Esophagus squamous epithelium (tissue), 5 donors: ENCODE data around the gene GRK7. TPM values are rescaled to one million over a fixed set of nuclear protein-coding genes. Genes with fewer than 3 reads are reported as not detected.

Experiments used
- DNase-seq: peaks from one replicate; lab custom pipeline; 2025; lab: John Stamatoyannopoulos, UW
- H3K27ac ChIP-seq, 4 donors: fragments of 200-600 bp; sonication (generic); one replicate each; pipeline ENCODE4 v1.5.1; 2016 to 2019; ENCODE audit warnings: mild to moderate bottlenecking in 1 of 4
- H3K27me3 ChIP-seq, 4 donors: fragments of 200-600 bp; sonication (generic); 1 replicate in 3 of 4; 2 replicates in 1 of 4; pipeline versions ENCODE4 v1.5.1 to v1.6.0; 2017 to 2021; ENCODE audit warnings: antibody characterized with exemption in 1 of 4
- H3K36me3 ChIP-seq, 3 donors: fragments of 200-600 bp; sonication (generic); one replicate each; pipeline ENCODE4 v1.5.1; 2016 to 2019
- H3K4me1 ChIP-seq, 3 donors: fragments of 200-600 bp; sonication (generic); one replicate each; pipeline ENCODE4 v1.5.1; 2017 to 2019
- H3K4me3 ChIP-seq, 4 donors: fragments of 200-600 bp; sonication (generic); 1 replicate in 3 of 4; 2 replicates in 1 of 4; pipeline ENCODE4 v1.5.1; 2016 to 2019; ENCODE audit warnings: mild to moderate bottlenecking in 2 of 4, moderate library complexity in 1 of 4
- H3K9me3 ChIP-seq, 3 donors: fragments of 200-600 bp; sonication (generic); one replicate each; pipeline ENCODE4 v1.5.1; 2016 to 2019
- POLR2A ChIP-seq, 4 donors: fragments of 450-650 bp; IDR thresholded peaks; one replicate each; pipeline ENCODE4 v1.6.1; 2017; ENCODE audit warnings: antibody characterized with exemption in 4 of 4, mild to moderate bottlenecking in 4 of 4, moderate library complexity in 3 of 4
- WGBS, 2 donors: methylation state at CpG; one replicate each; pipeline ENCODE4 v1.1.5; 2018; 5-methylcytosine and 5-hydroxymethylcytosine counted together
- intact Hi-C: fragments of 100-400 bp; cut with DNase I; formaldehyde crosslinking; loops from one replicate; pipeline ENCODE4 v1.15.0; 2022
- total RNA-seq, 4 donors: library from RNA; depleted of rRNA; stranded (reverse); fragments of >200 nt; gene quantifications; one replicate each; pipeline ENCODE4 v1.1.0, GENCODE V29; 2016
- TF ChIP-seq, protein P1 (sequence below), 6 experiments: fragments of 450-650 bp in 4 of 6; fragments of 200-600 bp in 2 of 6; sonication (generic) in 2 of 6; IDR thresholded peaks; one replicate each; pipeline ENCODE4 v1.5.1; 2016 to 2019; ENCODE audit warnings: antibody characterized with exemption in 6 of 6, mild to moderate bottlenecking in 4 of 6, moderate library complexity in 4 of 6
- donor health status: DM: yes; HTN: yes; CAD: no.

Gene GRK7
- total RNA-seq, 4 donors from 2014 or later = 0.08 TPM; not detected in 3

DNA sequence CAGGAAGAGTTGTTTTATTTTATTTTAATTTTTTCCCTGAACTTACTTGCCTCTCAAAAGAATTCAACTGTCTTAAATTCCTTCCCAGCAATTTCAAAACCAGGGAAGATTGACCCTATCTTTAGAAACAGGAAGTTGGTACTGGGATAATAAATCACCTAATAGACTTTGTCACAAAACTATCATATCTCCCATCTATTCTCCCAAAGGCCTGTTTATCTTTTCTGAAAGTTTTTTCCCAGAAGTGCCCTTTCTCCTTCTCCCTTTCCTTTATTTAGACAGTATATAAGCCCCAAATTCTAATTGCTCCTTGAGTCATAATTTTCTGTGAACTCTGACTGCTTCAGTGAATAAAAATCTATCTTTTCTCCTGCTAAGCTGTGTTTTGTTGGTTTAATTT lies 28.0 kb upstream of the GRK7 start:
- peaks cover 0 to 17% (median 6%) of the 10 kb centered on the region in 3 donors for H3K4me1 ChIP-seq
- TF ChIP-seq, protein P1, sequence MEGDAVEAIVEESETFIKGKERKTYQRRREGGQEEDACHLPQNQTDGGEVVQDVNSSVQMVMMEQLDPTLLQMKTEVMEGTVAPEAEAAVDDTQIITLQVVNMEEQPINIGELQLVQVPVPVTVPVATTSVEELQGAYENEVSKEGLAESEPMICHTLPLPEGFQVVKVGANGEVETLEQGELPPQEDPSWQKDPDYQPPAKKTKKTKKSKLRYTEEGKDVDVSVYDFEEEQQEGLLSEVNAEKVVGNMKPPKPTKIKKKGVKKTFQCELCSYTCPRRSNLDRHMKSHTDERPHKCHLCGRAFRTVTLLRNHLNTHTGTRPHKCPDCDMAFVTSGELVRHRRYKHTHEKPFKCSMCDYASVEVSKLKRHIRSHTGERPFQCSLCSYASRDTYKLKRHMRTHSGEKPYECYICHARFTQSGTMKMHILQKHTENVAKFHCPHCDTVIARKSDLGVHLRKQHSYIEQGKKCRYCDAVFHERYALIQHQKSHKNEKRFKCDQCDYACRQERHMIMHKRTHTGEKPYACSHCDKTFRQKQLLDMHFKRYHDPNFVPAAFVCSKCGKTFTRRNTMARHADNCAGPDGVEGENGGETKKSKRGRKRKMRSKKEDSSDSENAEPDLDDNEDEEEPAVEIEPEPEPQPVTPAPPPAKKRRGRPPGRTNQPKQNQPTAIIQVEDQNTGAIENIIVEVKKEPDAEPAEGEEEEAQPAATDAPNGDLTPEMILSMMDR (IDR thresholded peaks at IDR 0.05) = no peak
- TF ChIP-seq POLR2A (IDR thresholded peaks at IDR 0.05) = no peak
- intact Hi-C loops = no loop called here

DNA sequence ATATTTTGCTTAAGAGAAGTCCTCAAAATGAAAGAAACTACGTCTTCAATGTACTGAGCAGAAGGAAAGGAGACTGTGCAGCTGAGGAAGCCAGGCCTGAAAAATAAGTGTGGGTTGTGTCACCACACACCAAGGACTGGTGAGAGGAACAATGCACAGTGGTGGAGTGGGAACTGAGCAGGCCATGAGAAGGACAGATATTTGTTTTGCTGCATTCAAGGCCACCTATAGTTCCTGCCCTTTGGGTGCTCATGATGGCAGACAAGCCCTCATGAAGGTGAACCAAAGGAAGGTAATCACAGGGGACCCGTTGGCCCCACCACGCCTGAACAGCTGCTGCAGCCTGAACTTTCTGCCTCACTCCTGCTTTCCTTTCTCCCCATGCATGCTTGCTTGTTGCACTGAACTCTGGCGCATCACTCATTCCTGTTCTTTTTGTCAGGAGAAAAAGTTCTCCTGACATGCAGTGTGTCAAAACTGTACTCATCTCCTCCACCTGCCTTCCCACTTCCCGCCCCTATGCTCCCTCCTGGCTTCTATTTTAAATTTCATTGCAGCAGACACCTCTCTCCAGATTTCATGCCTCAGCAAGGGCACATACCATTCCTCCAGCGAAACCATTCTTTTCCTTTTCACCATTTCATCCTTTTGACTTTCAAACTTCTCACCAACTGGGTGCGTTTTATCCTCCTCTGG lies 27.3 kb upstream of the GRK7 start:
- TF ChIP-seq, protein P1 (IDR thresholded peaks at IDR 0.05) = no peak
- TF ChIP-seq POLR2A (IDR thresholded peaks at IDR 0.05) = no peak
- no peak for DNase-seq
- Histone ChIP-seq H3K27me3 (no peaks in the 10 kb centered on the region), H3K9me3 (no peaks in the 10 kb centered on the region), H3K4me1 (peaks cover 0 to 24% (median 12%) of the 10 kb centered on the region in 3 donors), H3K27ac (no peak overlapping the region), H3K4me3 (no peak overlapping the region), H3K36me3 (no peaks in the 10 kb centered on the region)
- intact Hi-C loops = no loop called here
- 79 to 90% methylated on average over 7 of the region's 7 CpGs for WGBS, 2 donors

More for the DNA sequence above, 28.0 kb upstream of the GRK7 start:
- Histone ChIP-seq H3K9me3 (no peaks in the 10 kb centered on the region), H3K4me3 (no peak overlapping the region), H3K36me3 (no peaks in the 10 kb centered on the region), H3K27me3 (no peaks in the 10 kb centered on the region), H3K27ac (no peak overlapping the region)
- DNase-seq = no peak

DNA sequence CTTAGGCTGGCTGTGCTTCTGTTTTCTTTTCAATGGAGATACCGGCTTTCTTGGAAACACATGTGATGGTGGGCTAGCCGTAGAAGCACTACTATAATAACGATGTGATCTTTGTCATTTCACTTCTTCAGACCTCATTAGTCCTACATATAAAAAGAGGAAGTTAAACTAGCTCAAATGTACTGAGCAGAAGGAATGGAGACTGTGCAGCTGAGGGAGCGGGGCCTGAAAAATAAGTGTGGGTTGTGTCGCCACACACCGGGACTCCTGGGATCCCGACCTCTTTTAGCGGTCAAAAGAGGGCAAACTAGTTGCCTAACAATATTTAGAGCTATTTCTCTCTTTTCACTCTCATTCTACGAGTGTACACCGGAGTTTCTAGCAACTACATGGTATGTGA lies 26.1 kb upstream of the GRK7 start:
- TF ChIP-seq, protein P1 (IDR thresholded peaks at IDR 0.05) = no peak
- no peak for TF ChIP-seq POLR2A (IDR thresholded peaks at IDR 0.05)
- no peaks in the 10 kb centered on the region for H3K36me3 ChIP-seq
- intact Hi-C loops = no loop called here
- 80 to 86% methylated on average over 10 of the region's 10 CpGs for WGBS, 2 donors
- DNase-seq = no peak
- no peak overlapping the region for H3K4me3 ChIP-seq
- no peaks in the 10 kb centered on the region for H3K27me3 ChIP-seq
- peak overlapping the region in 2 of 4 donors; percentile 97 to 99 for H3K27ac ChIP-seq
- H3K9me3 ChIP-seq = no peaks in the 10 kb centered on the region
- peaks cover 0 to 36% (median 19%) of the 10 kb centered on the region in 3 donors for H3K4me1 ChIP-seq

DNA sequence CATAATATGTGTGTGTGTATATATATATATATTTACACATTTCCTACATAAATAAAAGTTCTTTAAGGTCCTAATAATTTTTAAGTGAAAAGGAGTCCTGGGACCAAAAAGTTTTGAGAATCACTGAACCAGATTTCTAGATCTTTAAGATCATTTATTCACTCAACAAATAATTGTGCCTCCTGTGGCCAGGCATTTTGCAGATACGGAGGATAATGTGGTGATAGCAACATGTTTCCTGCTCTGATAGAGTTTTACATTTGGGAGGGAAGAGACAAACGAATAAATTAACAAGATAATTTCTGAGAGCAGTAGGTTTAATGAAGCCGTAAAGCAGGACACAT lies 25.6 kb upstream of the GRK7 start:
- Histone ChIP-seq H3K4me3 (peak overlapping the region; percentile 85 to 93 (median 92)), H3K27me3 (no peaks in the 10 kb centered on the region), H3K4me1 (peaks cover 0 to 40% (median 21%) of the 10 kb centered on the region in 3 donors), H3K9me3 (no peaks in the 10 kb centered on the region), H3K36me3 (peaks cover 0 to 4% (median 0%) of the 10 kb centered on the region in 3 donors), H3K27ac (peak overlapping the region; percentile 94 to 99 (median 96))
- WGBS, 2 donors = 0 to 2% methylated on average over 3 of the region's 3 CpGs
- intact Hi-C loops = loop anchor here (2.0 kb wide), 1 partner anchor 139 kb away; the partner anchor contains the start of gene ATP1B3
- no peak for DNase-seq
- no peak for TF ChIP-seq POLR2A (IDR thresholded peaks at IDR 0.05)
- TF ChIP-seq, protein P1 (IDR thresholded peaks at IDR 0.05) = no peak
